NT2/D1 (cell line): ENCODE results near the gene FAM107A.

Experiments
- YY1 ChIP-seq: IDR thresholded peaks from 2 replicates; pipeline ENCODE4 v1.6.1; 2011; ENCODE audit not compliant: insufficient read length, insufficient read depth
- ZNF274 ChIP-seq: IDR thresholded peaks from 2 replicates; pipeline ENCODE4 v1.6.1; 2011; ENCODE audit warnings: mild to moderate bottlenecking, low read depth, low read length

DNA sequence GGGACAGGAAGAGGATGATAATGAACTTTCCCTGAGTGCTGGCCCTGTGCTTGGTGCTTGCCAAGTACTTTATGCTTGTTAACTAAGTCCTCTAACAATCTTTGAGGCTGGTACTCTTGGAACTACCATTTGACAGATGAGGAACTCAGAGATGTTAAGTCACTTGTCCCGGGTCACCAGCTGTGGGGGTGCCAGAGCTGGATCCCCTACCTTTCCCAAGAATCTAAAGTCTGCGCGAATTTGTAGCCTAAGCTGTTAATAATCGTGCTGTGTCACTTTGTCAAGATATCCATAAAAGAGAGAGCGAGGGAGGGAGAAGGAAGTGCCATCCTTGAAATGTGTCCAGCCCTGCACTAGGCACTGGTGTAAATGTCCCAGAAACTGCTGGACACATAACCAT is 21.2 kb downstream of the FAM107A start:
- TF ChIP-seq ZNF274 (no peak), YY1 (no peak)
